HEK293 (cell line): ENCODE results near the gene CDK6.

Experiments
- HOXC10 ChIP-seq: sonication (generic); formaldehyde crosslinking; IDR thresholded peaks from 2 replicates; pipeline ENCODE4 v1.8.1; 2023; ENCODE audit warnings: mild to moderate bottlenecking, missing genetic modification reagents
- KLF1 ChIP-seq: fragments of 450-650 bp; formaldehyde crosslinking; IDR thresholded peaks from 2 replicates; pipeline ENCODE4 v1.5.1; 2016; ENCODE audit warnings: missing biosample characterization, missing genetic modification characterization
- ZNF221 ChIP-seq: fragments of 450-650 bp; formaldehyde crosslinking; IDR thresholded peaks from 2 replicates; pipeline ENCODE4 v1.5.1; 2017; ENCODE audit warnings: missing biosample characterization, missing genetic modification characterization, borderline replicate concordance
- ZNF302 ChIP-seq: fragments of 450-650 bp; formaldehyde crosslinking; IDR thresholded peaks from 2 replicates; pipeline ENCODE4 v1.5.1; 2016; ENCODE audit warnings: missing biosample characterization, missing genetic modification characterization, low read depth
- ZNF311 ChIP-seq: fragments of 450-650 bp; formaldehyde crosslinking; IDR thresholded peaks from 2 replicates; pipeline ENCODE4 v1.5.1; 2017; ENCODE audit warnings: missing biosample characterization, missing genetic modification characterization, borderline replicate concordance
- ZNF341 ChIP-seq: fragments of 450-650 bp; formaldehyde crosslinking; IDR thresholded peaks from 2 replicates; pipeline ENCODE4; 2016; ENCODE audit warnings: low read depth, missing biosample characterization, missing genetic modification characterization
- ZNF558 ChIP-seq: fragments of 450-650 bp; formaldehyde crosslinking; IDR thresholded peaks from 2 replicates; pipeline ENCODE4 v1.5.1; 2016; ENCODE audit warnings: missing biosample characterization, missing genetic modification characterization
- ZNF624 ChIP-seq: fragments of 450-650 bp; formaldehyde crosslinking; IDR thresholded peaks from 2 replicates; pipeline ENCODE4 v1.5.1; 2017; ENCODE audit warnings: missing biosample characterization, missing genetic modification characterization
- ZNF670 ChIP-seq: fragments of 450-650 bp; formaldehyde crosslinking; IDR thresholded peaks from 2 replicates; pipeline ENCODE4 v1.5.1; 2016; ENCODE audit warnings: missing biosample characterization, missing genetic modification characterization, low read depth
- TF ChIP-seq, protein P1 (sequence below): fragments of 450-650 bp; formaldehyde crosslinking; IDR thresholded peaks from 2 replicates; pipeline ENCODE4 v1.5.1; 2016; ENCODE audit warnings: missing biosample characterization, missing genetic modification characterization, borderline replicate concordance
- TF ChIP-seq, protein P2 (sequence below): fragments of 450-650 bp; formaldehyde crosslinking; IDR thresholded peaks from 2 replicates; pipeline ENCODE4 v1.5.1; 2016; ENCODE audit warnings: missing biosample characterization, missing genetic modification characterization, low read depth
- TF ChIP-seq, protein P3 (sequence below): fragments of 450-650 bp; formaldehyde crosslinking; IDR thresholded peaks from 2 replicates; pipeline ENCODE4 v1.5.1; 2016; ENCODE audit warnings: missing biosample characterization, missing genetic modification characterization
- TF ChIP-seq, protein P4 (sequence below): fragments of 450-650 bp; formaldehyde crosslinking; IDR thresholded peaks from 2 replicates; pipeline ENCODE4 v1.5.1; 2016; ENCODE audit warnings: missing biosample characterization, missing genetic modification characterization, borderline replicate concordance
- TF ChIP-seq, protein P5 (sequence below): fragments of 450-650 bp; formaldehyde crosslinking; IDR thresholded peaks from 2 replicates; pipeline ENCODE4 v1.5.1; 2017; ENCODE audit warnings: missing biosample characterization, missing genetic modification characterization
- TF ChIP-seq, protein P6 (sequence below): fragments of 450-650 bp; formaldehyde crosslinking; IDR thresholded peaks from 2 replicates; pipeline ENCODE4 v1.5.1; 2016; ENCODE audit warnings: missing biosample characterization, missing genetic modification characterization, borderline replicate concordance
- TF ChIP-seq, protein P7 (sequence below): fragments of 450-650 bp; formaldehyde crosslinking; IDR thresholded peaks from 2 replicates; pipeline ENCODE4 v1.5.1; 2017; ENCODE audit warnings: missing biosample characterization, missing genetic modification characterization
- TF ChIP-seq, protein P8 (sequence below): fragments of 450-650 bp; formaldehyde crosslinking; IDR thresholded peaks from 2 replicates; pipeline ENCODE4 v1.5.0; 2017; ENCODE audit warnings: missing biosample characterization, missing genetic modification characterization, borderline replicate concordance

Gene CDK6

DNA sequence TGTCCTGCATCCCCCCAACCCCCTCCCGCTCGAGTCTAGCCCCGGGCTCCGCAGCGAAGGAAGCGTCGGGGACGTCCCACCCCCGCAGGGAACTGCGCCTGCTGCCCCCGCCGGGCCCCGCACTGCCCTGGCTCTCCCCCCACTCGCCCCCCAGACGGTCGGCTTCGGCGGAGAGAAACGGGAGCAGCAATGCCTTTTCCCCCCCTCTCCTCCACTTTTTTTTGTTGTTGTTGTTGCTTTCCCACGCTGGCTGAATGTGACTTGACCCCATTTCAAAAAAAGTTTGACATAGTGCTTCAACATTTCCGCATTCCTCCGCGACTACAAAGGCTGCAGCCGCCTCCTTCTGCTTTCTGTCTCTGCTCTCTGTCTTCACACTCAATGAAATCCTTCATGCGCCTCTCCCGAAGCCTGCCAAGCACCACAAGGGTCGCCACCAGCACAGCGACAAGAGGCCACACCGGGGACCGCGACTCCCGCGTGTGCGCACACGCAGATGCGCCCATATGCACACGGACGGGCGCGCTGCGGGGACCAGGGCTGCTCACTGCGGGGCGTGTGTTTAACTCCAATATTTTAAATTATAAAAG, 1.0 kb downstream of the CDK6 start (continued):
- TF ChIP-seq, protein P1, sequence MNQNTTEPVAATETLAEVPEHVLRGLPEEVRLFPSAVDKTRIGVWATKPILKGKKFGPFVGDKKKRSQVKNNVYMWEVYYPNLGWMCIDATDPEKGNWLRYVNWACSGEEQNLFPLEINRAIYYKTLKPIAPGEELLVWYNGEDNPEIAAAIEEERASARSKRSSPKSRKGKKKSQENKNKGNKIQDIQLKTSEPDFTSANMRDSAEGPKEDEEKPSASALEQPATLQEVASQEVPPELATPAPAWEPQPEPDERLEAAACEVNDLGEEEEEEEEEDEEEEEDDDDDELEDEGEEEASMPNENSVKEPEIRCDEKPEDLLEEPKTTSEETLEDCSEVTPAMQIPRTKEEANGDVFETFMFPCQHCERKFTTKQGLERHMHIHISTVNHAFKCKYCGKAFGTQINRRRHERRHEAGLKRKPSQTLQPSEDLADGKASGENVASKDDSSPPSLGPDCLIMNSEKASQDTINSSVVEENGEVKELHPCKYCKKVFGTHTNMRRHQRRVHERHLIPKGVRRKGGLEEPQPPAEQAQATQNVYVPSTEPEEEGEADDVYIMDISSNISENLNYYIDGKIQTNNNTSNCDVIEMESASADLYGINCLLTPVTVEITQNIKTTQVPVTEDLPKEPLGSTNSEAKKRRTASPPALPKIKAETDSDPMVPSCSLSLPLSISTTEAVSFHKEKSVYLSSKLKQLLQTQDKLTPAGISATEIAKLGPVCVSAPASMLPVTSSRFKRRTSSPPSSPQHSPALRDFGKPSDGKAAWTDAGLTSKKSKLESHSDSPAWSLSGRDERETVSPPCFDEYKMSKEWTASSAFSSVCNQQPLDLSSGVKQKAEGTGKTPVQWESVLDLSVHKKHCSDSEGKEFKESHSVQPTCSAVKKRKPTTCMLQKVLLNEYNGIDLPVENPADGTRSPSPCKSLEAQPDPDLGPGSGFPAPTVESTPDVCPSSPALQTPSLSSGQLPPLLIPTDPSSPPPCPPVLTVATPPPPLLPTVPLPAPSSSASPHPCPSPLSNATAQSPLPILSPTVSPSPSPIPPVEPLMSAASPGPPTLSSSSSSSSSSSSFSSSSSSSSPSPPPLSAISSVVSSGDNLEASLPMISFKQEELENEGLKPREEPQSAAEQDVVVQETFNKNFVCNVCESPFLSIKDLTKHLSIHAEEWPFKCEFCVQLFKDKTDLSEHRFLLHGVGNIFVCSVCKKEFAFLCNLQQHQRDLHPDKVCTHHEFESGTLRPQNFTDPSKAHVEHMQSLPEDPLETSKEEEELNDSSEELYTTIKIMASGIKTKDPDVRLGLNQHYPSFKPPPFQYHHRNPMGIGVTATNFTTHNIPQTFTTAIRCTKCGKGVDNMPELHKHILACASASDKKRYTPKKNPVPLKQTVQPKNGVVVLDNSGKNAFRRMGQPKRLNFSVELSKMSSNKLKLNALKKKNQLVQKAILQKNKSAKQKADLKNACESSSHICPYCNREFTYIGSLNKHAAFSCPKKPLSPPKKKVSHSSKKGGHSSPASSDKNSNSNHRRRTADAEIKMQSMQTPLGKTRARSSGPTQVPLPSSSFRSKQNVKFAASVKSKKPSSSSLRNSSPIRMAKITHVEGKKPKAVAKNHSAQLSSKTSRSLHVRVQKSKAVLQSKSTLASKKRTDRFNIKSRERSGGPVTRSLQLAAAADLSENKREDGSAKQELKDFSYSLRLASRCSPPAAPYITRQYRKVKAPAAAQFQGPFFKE (tag by site-specific recombination): no peak
- TF ChIP-seq ZNF558 (tag by site-specific recombination) (no peak), ZNF341 (tag by site-specific recombination) (peak; percentile 62), HOXC10 (no peak), KLF1 (no peak), ZNF670 (tag by site-specific recombination) (no peak), ZNF302 (tag by site-specific recombination) (no peak), ZNF221 (tag by site-specific recombination) (no peak), ZNF624 (tag by site-specific recombination) (no peak), ZNF311 (tag by site-specific recombination) (no peak)
- TF ChIP-seq, protein P2, sequence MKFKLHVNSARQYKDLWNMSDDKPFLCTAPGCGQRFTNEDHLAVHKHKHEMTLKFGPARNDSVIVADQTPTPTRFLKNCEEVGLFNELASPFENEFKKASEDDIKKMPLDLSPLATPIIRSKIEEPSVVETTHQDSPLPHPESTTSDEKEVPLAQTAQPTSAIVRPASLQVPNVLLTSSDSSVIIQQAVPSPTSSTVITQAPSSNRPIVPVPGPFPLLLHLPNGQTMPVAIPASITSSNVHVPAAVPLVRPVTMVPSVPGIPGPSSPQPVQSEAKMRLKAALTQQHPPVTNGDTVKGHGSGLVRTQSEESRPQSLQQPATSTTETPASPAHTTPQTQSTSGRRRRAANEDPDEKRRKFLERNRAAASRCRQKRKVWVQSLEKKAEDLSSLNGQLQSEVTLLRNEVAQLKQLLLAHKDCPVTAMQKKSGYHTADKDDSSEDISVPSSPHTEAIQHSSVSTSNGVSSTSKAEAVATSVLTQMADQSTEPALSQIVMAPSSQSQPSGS (tag by site-specific recombination): no peak
- TF ChIP-seq, protein P3, sequence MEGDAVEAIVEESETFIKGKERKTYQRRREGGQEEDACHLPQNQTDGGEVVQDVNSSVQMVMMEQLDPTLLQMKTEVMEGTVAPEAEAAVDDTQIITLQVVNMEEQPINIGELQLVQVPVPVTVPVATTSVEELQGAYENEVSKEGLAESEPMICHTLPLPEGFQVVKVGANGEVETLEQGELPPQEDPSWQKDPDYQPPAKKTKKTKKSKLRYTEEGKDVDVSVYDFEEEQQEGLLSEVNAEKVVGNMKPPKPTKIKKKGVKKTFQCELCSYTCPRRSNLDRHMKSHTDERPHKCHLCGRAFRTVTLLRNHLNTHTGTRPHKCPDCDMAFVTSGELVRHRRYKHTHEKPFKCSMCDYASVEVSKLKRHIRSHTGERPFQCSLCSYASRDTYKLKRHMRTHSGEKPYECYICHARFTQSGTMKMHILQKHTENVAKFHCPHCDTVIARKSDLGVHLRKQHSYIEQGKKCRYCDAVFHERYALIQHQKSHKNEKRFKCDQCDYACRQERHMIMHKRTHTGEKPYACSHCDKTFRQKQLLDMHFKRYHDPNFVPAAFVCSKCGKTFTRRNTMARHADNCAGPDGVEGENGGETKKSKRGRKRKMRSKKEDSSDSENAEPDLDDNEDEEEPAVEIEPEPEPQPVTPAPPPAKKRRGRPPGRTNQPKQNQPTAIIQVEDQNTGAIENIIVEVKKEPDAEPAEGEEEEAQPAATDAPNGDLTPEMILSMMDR: peak; percentile 63
- TF ChIP-seq, protein P4, sequence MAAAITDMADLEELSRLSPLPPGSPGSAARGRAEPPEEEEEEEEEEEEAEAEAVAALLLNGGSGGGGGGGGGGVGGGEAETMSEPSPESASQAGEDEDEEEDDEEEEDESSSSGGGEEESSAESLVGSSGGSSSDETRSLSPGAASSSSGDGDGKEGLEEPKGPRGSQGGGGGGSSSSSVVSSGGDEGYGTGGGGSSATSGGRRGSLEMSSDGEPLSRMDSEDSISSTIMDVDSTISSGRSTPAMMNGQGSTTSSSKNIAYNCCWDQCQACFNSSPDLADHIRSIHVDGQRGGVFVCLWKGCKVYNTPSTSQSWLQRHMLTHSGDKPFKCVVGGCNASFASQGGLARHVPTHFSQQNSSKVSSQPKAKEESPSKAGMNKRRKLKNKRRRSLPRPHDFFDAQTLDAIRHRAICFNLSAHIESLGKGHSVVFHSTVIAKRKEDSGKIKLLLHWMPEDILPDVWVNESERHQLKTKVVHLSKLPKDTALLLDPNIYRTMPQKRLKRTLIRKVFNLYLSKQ: no peak
- TF ChIP-seq, protein P5, sequence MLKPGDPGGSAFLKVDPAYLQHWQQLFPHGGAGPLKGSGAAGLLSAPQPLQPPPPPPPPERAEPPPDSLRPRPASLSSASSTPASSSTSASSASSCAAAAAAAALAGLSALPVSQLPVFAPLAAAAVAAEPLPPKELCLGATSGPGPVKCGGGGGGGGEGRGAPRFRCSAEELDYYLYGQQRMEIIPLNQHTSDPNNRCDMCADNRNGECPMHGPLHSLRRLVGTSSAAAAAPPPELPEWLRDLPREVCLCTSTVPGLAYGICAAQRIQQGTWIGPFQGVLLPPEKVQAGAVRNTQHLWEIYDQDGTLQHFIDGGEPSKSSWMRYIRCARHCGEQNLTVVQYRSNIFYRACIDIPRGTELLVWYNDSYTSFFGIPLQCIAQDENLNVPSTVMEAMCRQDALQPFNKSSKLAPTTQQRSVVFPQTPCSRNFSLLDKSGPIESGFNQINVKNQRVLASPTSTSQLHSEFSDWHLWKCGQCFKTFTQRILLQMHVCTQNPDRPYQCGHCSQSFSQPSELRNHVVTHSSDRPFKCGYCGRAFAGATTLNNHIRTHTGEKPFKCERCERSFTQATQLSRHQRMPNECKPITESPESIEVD: no peak
- TF ChIP-seq, protein P6, sequence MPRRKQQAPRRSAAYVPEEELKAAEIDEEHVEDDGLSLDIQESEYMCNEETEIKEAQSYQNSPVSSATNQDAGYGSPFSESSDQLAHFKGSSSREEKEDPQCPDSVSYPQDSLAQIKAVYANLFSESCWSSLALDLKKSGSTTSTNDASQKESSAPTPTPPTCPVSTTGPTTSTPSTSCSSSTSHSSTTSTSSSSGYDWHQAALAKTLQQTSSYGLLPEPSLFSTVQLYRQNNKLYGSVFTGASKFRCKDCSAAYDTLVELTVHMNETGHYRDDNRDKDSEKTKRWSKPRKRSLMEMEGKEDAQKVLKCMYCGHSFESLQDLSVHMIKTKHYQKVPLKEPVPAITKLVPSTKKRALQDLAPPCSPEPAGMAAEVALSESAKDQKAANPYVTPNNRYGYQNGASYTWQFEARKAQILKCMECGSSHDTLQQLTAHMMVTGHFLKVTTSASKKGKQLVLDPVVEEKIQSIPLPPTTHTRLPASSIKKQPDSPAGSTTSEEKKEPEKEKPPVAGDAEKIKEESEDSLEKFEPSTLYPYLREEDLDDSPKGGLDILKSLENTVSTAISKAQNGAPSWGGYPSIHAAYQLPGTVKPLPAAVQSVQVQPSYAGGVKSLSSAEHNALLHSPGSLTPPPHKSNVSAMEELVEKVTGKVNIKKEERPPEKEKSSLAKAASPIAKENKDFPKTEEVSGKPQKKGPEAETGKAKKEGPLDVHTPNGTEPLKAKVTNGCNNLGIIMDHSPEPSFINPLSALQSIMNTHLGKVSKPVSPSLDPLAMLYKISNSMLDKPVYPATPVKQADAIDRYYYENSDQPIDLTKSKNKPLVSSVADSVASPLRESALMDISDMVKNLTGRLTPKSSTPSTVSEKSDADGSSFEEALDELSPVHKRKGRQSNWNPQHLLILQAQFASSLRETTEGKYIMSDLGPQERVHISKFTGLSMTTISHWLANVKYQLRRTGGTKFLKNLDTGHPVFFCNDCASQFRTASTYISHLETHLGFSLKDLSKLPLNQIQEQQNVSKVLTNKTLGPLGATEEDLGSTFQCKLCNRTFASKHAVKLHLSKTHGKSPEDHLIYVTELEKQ (tag by site-specific recombination): no peak
- TF ChIP-seq, protein P7, sequence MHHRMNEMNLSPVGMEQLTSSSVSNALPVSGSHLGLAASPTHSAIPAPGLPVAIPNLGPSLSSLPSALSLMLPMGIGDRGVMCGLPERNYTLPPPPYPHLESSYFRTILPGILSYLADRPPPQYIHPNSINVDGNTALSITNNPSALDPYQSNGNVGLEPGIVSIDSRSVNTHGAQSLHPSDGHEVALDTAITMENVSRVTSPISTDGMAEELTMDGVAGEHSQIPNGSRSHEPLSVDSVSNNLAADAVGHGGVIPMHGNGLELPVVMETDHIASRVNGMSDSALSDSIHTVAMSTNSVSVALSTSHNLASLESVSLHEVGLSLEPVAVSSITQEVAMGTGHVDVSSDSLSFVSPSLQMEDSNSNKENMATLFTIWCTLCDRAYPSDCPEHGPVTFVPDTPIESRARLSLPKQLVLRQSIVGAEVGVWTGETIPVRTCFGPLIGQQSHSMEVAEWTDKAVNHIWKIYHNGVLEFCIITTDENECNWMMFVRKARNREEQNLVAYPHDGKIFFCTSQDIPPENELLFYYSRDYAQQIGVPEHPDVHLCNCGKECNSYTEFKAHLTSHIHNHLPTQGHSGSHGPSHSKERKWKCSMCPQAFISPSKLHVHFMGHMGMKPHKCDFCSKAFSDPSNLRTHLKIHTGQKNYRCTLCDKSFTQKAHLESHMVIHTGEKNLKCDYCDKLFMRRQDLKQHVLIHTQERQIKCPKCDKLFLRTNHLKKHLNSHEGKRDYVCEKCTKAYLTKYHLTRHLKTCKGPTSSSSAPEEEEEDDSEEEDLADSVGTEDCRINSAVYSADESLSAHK (tag by site-specific recombination): no peak
- TF ChIP-seq, protein P8, sequence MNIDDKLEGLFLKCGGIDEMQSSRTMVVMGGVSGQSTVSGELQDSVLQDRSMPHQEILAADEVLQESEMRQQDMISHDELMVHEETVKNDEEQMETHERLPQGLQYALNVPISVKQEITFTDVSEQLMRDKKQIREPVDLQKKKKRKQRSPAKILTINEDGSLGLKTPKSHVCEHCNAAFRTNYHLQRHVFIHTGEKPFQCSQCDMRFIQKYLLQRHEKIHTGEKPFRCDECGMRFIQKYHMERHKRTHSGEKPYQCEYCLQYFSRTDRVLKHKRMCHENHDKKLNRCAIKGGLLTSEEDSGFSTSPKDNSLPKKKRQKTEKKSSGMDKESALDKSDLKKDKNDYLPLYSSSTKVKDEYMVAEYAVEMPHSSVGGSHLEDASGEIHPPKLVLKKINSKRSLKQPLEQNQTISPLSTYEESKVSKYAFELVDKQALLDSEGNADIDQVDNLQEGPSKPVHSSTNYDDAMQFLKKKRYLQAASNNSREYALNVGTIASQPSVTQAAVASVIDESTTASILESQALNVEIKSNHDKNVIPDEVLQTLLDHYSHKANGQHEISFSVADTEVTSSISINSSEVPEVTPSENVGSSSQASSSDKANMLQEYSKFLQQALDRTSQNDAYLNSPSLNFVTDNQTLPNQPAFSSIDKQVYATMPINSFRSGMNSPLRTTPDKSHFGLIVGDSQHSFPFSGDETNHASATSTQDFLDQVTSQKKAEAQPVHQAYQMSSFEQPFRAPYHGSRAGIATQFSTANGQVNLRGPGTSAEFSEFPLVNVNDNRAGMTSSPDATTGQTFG (tag by site-specific recombination): no peak
